CD4-positive, alpha-beta T cell (primary cell): ENCODE results near the gene ADSS2. TPM values are rescaled to one million over a fixed set of nuclear protein-coding genes. Genes with fewer than 3 reads are reported as not detected.
"Not testable (repeated sequence)": the region's sequence is repeated elsewhere in the genome, so short reads cannot be mapped to it uniquely, and the experiment has no call there.

ENCODE experiments used
- ATAC-seq: fragments of 200-7000 bp; cut with Tn5 transposase; one replicate; pipeline ENCODE4 v1.10.0; 2022; ENCODE audit warnings: mild to moderate bottlenecking; ENCODE audit not compliant: poor library complexity
- CTCF ChIA-PET: fragments of 350-600 bp; sonication (Branson Sonifier 250); formaldehyde crosslinking; loops from one replicate; lab custom pipeline; 2021; ENCODE audit warnings: antibody characterized with exemption, inconsistent platforms; lab: Charles Lee
- POLR2A ChIA-PET: fragments of 350-600 bp; sonication (Branson Sonifier 250); formaldehyde crosslinking; loops from one replicate; lab custom pipeline; 2021; ENCODE audit warnings: antibody characterized with exemption, inconsistent platforms; lab: Charles Lee
- DNase-seq, 14 experiments: peaks; one replicate each; pipeline ENCODE4 v3.0.0-alpha.2; 2013 to 2020; ENCODE audit warnings: mixed read lengths in 2 of 14
- H3K27ac ChIP-seq, 2 donors: one replicate each; pipeline versions ENCODE4 v1.5.1 to v1.7.0; 2013; ENCODE audit warnings: low read length in 2 of 2, low read depth in 1 of 2, mild to moderate bottlenecking in 1 of 2
- H3K27me3 ChIP-seq, 2 experiments: 1 replicate in 1 of 2; 2 replicates in 1 of 2; pipeline versions ENCODE4 v1.6.1 to v1.7.0; 2013; ENCODE audit warnings: low read length in 2 of 2, control low read depth in 1 of 2, mild to moderate bottlenecking in 1 of 2, moderate library complexity in 1 of 2; ENCODE audit not compliant: insufficient read depth in 2 of 2, control insufficient read depth in 1 of 2
- H3K36me3 ChIP-seq: one replicate; pipeline ENCODE4 v1.6.1; 2013; ENCODE audit warnings: low read length, control low read depth; ENCODE audit not compliant: insufficient read depth
- H3K4me1 ChIP-seq: one replicate; pipeline ENCODE4 v1.6.1; 2013; ENCODE audit warnings: low read length, control low read depth; ENCODE audit not compliant: insufficient read depth
- H3K4me3 ChIP-seq: one replicate; pipeline ENCODE4 v1.5.1; 2013; ENCODE audit warnings: mild to moderate bottlenecking, low read length, moderate library complexity
- H3K9me3 ChIP-seq, 2 experiments: 1 replicate in 1 of 2; 2 replicates in 1 of 2; pipeline versions ENCODE4 v1.6.1 to v1.7.0; 2013; ENCODE audit warnings: low read length in 2 of 2, mild to moderate bottlenecking in 2 of 2, control low read depth in 1 of 2, moderate library complexity in 1 of 2; ENCODE audit not compliant: control insufficient read depth in 1 of 2, insufficient read depth in 1 of 2
- H3K27ac Mint-ChIP-seq: one replicate; pipeline ENCODE4 v1.8.0; 2020; ENCODE audit warnings: mixed read lengths
- H3K27me3 Mint-ChIP-seq: one replicate; pipeline ENCODE4 v1.8.0; 2021; ENCODE audit warnings: mixed read lengths
- H3K36me3 Mint-ChIP-seq: one replicate; pipeline ENCODE4 v1.8.0; 2021; ENCODE audit warnings: low read depth, mixed read lengths
- H3K4me1 Mint-ChIP-seq: one replicate; pipeline ENCODE4 v1.8.0; 2021; ENCODE audit warnings: low read depth, mixed read lengths
- H3K4me3 Mint-ChIP-seq: one replicate; pipeline ENCODE4 v1.8.0; 2020; ENCODE audit warnings: mild to moderate bottlenecking, mixed read lengths
- H3K9me3 Mint-ChIP-seq: one replicate; pipeline ENCODE4 v1.8.0; 2020; ENCODE audit warnings: mixed read lengths
- intact Hi-C, 2 experiments: fragments of 100-400 bp; cut with DNase I in 1 of 2; cut with micrococcal nuclease in 1 of 2; formaldehyde crosslinking; loops; one replicate each; pipeline versions ENCODE4 v1.15.1 to v1.9.0; 2023 to 2025; cut with DNase I, micrococcal nuclease
- total RNA-seq, 174 experiments: library from RNA in 2 of 174; stranded (reverse) in 2 of 174; gene quantifications; one replicate each; pipeline ENCODE4 v1.2.3 and lab custom pipeline; 2021 to 2026
- TF ChIP-seq, protein P1 (sequence below): fragments of 200-600 bp; IDR thresholded peaks from one replicate; pipeline ENCODE4 v1.8.0; 2022; ENCODE audit warnings: antibody characterized with exemption, mild to moderate bottlenecking

Gene ADSS2
- total RNA-seq, 2 experiments from 2014 or later = 30.8 to 34.0 TPM

DNA sequence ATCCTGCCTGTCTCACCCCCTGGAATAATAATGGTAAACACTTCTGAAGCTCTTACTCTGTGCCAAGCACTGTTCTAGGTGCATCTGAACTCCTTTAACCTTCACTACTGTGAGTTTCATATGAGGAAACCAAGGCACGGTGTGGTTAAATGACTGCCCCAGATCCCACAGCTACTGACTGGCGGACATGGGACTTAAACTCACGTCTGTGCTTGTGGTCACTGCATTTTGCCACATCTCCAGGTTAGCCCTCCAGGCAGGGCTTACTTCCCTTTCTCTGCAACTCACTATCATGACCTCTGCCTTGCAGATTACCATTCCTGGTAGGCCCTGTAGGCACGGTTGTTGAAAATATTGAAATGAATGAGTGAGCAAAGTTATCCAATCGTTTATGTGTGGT is 83.4 kb downstream of the ADSS2 start:
- Mint-ChIP-seq H3K27ac (no peak overlapping the region), H3K4me3 (no peak overlapping the region), H3K27me3 (no peaks in the 10 kb centered on the region), H3K36me3 (no peaks in the 10 kb centered on the region), H3K4me1 (no peaks in the 10 kb centered on the region), H3K9me3 (peaks cover 2% of the 10 kb centered on the region)
- Histone ChIP-seq H3K36me3 (no peaks in the 10 kb centered on the region), H3K4me3 (no peak overlapping the region), H3K27me3 (no peaks in the 10 kb centered on the region), H3K4me1 (no peaks in the 10 kb centered on the region), H3K9me3 (peaks cover 4 to 8% of the 10 kb centered on the region in 2 experiments), H3K27ac (no peak overlapping the region)
- ATAC-seq (no peak), DNase-seq (no peak)
- CTCF ChIA-PET = no interaction called here
- POLR2A ChIA-PET = no interaction called here
- intact Hi-C loops = no loop called here
- TF ChIP-seq, protein P1, sequence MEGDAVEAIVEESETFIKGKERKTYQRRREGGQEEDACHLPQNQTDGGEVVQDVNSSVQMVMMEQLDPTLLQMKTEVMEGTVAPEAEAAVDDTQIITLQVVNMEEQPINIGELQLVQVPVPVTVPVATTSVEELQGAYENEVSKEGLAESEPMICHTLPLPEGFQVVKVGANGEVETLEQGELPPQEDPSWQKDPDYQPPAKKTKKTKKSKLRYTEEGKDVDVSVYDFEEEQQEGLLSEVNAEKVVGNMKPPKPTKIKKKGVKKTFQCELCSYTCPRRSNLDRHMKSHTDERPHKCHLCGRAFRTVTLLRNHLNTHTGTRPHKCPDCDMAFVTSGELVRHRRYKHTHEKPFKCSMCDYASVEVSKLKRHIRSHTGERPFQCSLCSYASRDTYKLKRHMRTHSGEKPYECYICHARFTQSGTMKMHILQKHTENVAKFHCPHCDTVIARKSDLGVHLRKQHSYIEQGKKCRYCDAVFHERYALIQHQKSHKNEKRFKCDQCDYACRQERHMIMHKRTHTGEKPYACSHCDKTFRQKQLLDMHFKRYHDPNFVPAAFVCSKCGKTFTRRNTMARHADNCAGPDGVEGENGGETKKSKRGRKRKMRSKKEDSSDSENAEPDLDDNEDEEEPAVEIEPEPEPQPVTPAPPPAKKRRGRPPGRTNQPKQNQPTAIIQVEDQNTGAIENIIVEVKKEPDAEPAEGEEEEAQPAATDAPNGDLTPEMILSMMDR = no peak

DNA sequence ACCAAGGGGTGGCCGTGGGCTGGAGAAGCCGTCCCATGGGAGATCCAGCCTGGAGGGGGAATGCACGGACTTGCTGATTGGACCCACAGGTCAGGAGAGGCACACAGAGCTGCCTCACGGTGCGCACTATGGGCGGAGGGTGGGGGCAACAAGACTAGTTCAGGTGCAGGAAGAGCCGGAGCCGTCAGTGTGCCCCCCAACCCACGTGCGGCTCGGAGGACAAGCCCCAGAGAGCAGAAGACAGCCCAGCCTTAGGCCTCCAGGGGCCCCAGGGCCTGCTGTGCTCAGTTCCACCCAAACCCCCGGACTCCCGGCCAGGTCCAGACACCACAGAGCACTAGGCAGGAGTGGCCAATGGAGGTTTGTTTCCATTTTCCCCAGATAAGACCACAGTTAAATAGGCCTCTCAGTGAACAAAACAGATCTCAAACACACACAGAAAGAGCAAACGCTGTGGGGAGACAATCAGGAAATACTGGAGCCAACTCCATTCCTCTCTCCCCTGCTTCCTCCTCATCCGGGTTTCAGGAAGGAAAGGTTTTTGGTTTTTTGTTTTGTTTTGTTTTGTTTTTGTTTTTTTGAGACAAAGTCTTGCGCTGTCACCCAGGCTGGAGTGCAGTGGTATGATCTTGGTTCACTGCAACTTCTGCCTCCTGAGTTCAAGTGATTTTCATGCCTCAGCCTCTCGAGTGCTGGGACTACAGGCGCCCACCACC is 84.2 kb downstream of the ADSS2 start:
- Histone ChIP-seq H3K27ac (no peak overlapping the region), H3K27me3 (no peaks in the 10 kb centered on the region), H3K4me3 (no peak overlapping the region), H3K4me1 (no peaks in the 10 kb centered on the region), H3K9me3 (peaks cover 4 to 8% of the 10 kb centered on the region in 2 experiments), H3K36me3 (no peaks in the 10 kb centered on the region)
- no peak overlapping the region for H3K27ac Mint-ChIP-seq
- POLR2A ChIA-PET = no interaction called here
- no peaks in the 10 kb centered on the region for H3K4me1 Mint-ChIP-seq
- no peaks in the 10 kb centered on the region for H3K36me3 Mint-ChIP-seq
- TF ChIP-seq, protein P1 = no peak
- DNase-seq (no peak), ATAC-seq (no peak)
- peaks cover 2% of the 10 kb centered on the region for H3K9me3 Mint-ChIP-seq
- CTCF ChIA-PET = interaction anchor here (0.6 kb wide), 1 partner anchor 715 kb away, joined by 4 read pairs; no protein-coding TSS in a partner anchor
- H3K4me3 Mint-ChIP-seq = no peak overlapping the region
- intact Hi-C loops = no loop called here
- H3K27me3 Mint-ChIP-seq = no peaks in the 10 kb centered on the region

DNA sequence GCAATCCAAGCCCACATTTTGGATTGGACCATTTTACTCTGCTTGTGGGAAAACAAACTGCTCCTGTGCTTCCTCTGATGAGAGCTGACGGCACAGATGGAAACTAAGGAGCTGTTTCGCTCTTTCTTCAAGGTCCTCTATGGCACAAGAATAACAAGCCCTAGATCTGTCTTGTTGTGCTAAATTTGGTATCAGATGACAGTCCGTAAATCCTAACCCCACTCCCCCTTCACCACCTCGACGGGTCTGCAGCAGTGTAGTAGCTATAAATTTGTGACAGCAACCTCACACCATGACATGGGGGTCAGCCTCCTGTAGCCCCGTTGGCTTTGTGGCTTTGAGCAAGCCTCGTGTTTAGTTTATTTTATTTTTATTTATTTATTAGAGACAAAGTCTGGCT is 85.9 kb downstream of the ADSS2 start:
- no peak overlapping the region for H3K27ac Mint-ChIP-seq
- intact Hi-C loops = no loop called here

DNA sequence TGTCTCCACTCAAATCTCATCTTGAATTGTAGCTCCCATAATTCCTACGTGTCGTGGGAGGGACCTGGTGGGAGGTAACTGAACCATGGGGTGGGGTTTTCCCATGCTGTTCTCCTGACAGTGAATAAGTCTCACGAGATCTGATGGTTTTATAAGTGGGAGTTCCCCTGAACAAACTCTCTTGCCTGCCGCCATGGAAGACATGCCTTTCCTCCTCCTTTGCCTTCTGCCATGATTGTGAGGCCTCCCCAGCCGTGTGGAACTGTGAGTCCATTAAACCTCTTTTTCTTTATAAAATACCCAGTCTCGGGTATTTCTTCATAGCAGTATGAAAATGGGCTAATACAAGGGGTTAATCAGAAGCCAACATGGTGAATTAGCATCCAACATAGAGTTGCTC is 86.4 kb downstream of the ADSS2 start:
- ATAC-seq, H3K9me3 Mint-ChIP-seq, H3K27ac Mint-ChIP-seq, intact Hi-C loops, H3K27ac ChIP-seq, H3K4me1 Mint-ChIP-seq, H3K9me3 ChIP-seq, POLR2A ChIA-PET, H3K27me3 Mint-ChIP-seq, CTCF ChIA-PET, H3K27me3 ChIP-seq, H3K4me3 Mint-ChIP-seq, H3K4me3 ChIP-seq, H3K4me1 ChIP-seq, H3K36me3 Mint-ChIP-seq, H3K36me3 ChIP-seq, DNase-seq: not testable (repeated sequence)

More for the DNA sequence above, 85.9 kb downstream of the ADSS2 start:
- H3K4me1 Mint-ChIP-seq = no peaks in the 10 kb centered on the region
- H3K27ac ChIP-seq = no peak overlapping the region
- no peaks in the 10 kb centered on the region for H3K4me1 ChIP-seq
- H3K4me3 ChIP-seq = no peak overlapping the region
- no peak overlapping the region for H3K4me3 Mint-ChIP-seq
- peaks cover 2% of the 10 kb centered on the region for H3K9me3 Mint-ChIP-seq
- CTCF ChIA-PET = no interaction called here
- H3K27me3 ChIP-seq = no peaks in the 10 kb centered on the region
- ATAC-seq = no peak
- H3K36me3 ChIP-seq = no peaks in the 10 kb centered on the region
- POLR2A ChIA-PET = no interaction called here
- TF ChIP-seq, protein P1 = no peak
- DNase-seq = no peak
- no peaks in the 10 kb centered on the region for H3K27me3 Mint-ChIP-seq
- H3K9me3 ChIP-seq = peaks cover 4 to 8% of the 10 kb centered on the region in 2 experiments
- H3K36me3 Mint-ChIP-seq = no peaks in the 10 kb centered on the region
